ENCODE results near the gene SOX5. TPM values are rescaled to one million over a fixed set of nuclear protein-coding genes. Genes with fewer than 3 reads are reported as not detected.

SOX5 gene
- total and polyA plus RNA-seq, 2 of the 8 experiments (the other 6 are each of a cell fraction or from before 2014, with no cell fraction given) = 2.2 to 2.6 TPM

DNA sequence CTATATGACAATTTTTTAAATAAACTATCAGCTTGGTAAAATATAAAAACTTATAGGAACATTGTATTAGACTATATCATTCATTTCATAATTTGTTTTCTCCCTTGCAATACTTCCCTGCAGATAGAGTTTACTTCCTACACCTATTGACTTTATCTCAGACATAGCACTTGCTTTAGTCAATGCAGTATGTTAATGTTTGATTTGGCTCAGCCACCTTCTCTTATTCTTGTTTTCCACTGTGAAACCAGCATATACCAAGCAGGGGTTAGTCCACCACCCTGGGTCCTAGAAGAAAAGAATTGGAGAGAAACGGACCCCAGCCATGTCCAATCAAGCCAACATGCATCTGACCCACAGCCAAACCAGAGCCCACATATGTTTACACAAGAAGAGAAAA is 10.4 kb upstream of the SOX5 start (continued):
- TF ChIP-seq, protein P1, sequence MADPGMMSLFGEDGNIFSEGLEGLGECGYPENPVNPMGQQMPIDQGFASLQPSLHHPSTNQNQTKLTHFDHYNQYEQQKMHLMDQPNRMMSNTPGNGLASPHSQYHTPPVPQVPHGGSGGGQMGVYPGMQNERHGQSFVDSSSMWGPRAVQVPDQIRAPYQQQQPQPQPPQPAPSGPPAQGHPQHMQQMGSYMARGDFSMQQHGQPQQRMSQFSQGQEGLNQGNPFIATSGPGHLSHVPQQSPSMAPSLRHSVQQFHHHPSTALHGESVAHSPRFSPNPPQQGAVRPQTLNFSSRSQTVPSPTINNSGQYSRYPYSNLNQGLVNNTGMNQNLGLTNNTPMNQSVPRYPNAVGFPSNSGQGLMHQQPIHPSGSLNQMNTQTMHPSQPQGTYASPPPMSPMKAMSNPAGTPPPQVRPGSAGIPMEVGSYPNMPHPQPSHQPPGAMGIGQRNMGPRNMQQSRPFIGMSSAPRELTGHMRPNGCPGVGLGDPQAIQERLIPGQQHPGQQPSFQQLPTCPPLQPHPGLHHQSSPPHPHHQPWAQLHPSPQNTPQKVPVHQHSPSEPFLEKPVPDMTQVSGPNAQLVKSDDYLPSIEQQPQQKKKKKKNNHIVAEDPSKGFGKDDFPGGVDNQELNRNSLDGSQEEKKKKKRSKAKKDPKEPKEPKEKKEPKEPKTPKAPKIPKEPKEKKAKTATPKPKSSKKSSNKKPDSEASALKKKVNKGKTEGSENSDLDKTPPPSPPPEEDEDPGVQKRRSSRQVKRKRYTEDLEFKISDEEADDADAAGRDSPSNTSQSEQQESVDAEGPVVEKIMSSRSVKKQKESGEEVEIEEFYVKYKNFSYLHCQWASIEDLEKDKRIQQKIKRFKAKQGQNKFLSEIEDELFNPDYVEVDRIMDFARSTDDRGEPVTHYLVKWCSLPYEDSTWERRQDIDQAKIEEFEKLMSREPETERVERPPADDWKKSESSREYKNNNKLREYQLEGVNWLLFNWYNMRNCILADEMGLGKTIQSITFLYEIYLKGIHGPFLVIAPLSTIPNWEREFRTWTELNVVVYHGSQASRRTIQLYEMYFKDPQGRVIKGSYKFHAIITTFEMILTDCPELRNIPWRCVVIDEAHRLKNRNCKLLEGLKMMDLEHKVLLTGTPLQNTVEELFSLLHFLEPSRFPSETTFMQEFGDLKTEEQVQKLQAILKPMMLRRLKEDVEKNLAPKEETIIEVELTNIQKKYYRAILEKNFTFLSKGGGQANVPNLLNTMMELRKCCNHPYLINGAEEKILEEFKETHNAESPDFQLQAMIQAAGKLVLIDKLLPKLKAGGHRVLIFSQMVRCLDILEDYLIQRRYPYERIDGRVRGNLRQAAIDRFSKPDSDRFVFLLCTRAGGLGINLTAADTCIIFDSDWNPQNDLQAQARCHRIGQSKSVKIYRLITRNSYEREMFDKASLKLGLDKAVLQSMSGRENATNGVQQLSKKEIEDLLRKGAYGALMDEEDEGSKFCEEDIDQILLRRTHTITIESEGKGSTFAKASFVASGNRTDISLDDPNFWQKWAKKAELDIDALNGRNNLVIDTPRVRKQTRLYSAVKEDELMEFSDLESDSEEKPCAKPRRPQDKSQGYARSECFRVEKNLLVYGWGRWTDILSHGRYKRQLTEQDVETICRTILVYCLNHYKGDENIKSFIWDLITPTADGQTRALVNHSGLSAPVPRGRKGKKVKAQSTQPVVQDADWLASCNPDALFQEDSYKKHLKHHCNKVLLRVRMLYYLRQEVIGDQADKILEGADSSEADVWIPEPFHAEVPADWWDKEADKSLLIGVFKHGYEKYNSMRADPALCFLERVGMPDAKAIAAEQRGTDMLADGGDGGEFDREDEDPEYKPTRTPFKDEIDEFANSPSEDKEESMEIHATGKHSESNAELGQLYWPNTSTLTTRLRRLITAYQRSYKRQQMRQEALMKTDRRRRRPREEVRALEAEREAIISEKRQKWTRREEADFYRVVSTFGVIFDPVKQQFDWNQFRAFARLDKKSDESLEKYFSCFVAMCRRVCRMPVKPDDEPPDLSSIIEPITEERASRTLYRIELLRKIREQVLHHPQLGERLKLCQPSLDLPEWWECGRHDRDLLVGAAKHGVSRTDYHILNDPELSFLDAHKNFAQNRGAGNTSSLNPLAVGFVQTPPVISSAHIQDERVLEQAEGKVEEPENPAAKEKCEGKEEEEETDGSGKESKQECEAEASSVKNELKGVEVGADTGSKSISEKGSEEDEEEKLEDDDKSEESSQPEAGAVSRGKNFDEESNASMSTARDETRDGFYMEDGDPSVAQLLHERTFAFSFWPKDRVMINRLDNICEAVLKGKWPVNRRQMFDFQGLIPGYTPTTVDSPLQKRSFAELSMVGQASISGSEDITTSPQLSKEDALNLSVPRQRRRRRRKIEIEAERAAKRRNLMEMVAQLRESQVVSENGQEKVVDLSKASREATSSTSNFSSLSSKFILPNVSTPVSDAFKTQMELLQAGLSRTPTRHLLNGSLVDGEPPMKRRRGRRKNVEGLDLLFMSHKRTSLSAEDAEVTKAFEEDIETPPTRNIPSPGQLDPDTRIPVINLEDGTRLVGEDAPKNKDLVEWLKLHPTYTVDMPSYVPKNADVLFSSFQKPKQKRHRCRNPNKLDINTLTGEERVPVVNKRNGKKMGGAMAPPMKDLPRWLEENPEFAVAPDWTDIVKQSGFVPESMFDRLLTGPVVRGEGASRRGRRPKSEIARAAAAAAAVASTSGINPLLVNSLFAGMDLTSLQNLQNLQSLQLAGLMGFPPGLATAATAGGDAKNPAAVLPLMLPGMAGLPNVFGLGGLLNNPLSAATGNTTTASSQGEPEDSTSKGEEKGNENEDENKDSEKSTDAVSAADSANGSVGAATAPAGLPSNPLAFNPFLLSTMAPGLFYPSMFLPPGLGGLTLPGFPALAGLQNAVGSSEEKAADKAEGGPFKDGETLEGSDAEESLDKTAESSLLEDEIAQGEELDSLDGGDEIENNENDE (IDR thresholded peaks at IDR 0.05; ENCODE audit: insufficient replicate concordance, low read length) = no peak
- TF ChIP-seq NRF1 (IDR thresholded peaks at IDR 0.05; ENCODE audit: low read depth, low read length) (no peak), GABPA (IDR thresholded peaks at IDR 0.05; ENCODE audit: borderline replicate concordance, insufficient read depth, low read length) (no peak), KDM5A (IDR thresholded peaks at IDR 0.05; ENCODE audit: low read length) (no peak), SIRT6 (IDR thresholded peaks at IDR 0.05; ENCODE audit: low read length) (no peak)
